NCI-H1048 (cell line): Measurements from ENCODE around the gene MB.

ENCODE experiments used
- DNase-seq: peaks from one replicate; lab custom pipeline; 2025; lab: John Stamatoyannopoulos, UW

The MB gene

DNA sequence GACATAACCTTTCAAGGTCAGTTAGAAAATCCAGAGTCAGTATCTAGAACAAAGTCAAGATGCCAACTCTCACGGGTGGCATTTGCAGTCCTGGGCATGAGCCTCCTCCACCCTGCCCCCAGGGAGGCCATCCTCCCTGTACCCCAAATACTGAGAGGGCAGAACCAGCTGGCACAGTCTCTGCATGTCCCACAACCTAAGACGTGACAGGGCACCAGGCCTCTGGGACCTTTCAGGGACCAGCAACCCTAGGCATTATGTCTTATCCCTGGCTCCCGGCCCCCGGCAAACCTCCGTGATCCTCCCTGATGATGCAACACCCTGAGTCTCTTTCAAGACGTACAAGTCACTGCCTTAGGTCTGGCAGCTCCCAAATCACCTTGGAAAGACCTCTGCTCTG is 2.0 kb downstream of the MB start:
- no peak for DNase-seq

DNA sequence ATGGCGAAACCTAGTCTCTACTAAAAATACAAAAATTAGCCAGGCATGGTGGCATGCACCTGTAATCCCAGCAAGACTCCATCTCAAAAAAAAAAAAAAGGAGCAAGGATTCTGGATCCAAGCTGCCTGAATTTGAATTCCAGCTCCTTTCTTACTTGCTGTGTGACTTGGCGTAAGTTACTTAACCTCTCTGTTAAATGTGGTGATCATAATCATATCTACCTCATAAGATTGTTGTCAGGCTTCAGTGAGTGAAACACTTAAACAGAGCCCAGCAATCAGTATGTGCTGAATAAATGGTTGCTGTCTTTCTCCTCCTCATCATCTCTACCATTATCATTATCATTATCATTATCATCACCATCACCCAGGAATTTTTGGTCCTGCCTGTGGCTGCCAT is 2.7 kb downstream of the MB start:
- DNase-seq = no peak

DNA sequence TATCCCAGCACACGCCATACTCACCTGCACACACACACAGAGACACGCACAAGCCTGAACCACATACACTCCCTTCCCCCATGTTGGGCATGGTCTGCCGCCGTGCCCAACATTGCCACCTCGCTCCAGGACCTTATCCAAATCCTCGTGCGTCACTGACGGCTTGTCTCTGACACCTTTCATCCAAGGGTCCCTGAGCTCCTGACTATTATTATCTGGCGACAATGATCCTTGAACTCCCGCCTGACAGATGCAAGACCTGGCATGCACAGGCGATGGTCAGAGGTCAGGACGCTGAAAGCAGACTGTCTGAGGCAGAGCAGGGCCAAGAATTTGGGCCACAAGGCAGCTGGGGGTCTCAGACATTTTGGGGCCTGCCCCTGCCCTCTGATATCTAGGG is 4.2 kb downstream of the MB start:
- no peak for DNase-seq

DNA sequence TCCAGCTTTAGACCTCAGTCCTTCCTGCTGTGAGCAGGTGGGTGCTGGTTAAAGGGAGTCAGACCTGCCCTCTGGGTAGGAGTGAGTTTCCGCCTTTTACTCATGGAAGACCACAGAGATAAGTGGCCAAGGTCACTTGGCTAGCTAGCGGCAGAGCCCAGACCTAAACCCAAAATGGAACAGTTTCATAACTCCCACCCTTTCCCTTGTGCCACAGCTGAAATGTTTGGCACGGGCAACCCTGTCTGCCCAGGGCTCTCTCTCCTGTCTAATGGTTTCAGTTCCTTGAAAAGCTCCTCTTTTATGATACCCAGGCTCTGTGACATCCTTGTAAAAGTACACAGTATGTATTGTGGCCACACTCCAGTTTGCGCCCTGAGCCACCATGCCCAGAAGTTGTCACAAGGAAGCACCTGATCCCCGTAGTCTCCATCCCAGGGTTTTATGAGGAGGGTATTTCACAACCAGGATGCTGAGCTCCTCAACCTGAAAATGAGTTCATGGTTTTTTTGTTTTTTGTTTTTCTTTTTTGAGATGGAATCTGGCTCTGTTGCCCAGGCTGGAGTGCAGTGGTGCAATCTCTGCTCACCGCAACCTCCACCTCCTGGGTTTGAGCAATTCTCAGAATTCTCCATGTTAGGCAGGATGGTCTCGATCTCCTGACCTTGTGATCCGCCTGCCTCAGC is 5.1 kb downstream of the MB start:
- DNase-seq = no peak

DNA sequence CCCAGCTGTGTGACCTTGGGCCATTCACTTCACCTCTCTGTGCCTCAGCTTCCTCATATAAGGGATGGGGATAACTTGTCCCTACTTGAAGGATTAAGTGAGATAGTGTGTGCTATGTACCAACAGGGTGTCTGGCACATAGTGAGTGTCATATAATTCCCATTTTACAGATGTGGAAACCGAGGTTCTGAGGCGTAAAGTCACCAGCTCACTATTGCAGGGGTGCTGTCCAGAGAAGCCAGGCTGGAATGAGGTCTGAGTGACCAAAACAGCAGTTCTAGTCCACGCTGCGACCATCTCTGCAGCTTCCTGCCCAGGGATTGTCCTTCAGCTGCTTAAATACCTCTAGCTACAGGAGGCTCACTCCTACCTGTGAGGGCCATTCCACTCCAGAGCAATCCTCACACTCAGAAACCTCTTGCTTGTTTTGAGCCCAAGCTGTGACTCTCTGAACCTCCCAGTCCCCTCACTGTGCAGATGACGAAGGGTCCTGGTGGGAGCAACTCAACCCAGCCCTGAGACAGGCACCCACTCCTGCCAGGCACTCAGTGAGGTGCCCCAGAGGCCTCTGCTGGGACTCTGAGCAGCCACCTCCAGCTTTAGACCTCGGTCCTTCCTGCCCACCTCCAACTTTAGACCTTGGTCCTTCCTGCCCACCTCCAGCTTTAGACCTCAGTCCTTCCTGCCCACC is 5.8 kb downstream of the MB start:
- no peak for DNase-seq

DNA sequence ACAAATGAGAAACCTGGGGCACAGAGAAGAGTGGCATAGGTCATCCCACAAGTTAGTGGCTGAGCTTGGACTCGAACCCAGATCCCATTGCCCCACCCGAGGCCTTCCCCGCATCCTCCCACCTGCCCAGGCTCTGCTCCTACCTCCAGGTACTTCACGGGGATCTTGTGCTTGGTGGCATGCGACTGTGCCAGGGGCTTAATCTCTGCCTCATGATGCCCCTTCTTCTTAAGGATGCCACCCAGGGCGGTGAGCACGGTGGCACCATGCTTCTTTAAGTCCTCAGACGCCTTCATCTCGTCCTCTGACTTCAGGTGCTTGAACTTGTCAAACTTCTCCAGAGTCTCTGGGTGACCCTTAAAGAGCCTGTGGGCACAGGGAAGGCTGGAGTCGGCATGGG is 6.4 kb downstream of the MB start:
- DNase-seq = no peak

DNA sequence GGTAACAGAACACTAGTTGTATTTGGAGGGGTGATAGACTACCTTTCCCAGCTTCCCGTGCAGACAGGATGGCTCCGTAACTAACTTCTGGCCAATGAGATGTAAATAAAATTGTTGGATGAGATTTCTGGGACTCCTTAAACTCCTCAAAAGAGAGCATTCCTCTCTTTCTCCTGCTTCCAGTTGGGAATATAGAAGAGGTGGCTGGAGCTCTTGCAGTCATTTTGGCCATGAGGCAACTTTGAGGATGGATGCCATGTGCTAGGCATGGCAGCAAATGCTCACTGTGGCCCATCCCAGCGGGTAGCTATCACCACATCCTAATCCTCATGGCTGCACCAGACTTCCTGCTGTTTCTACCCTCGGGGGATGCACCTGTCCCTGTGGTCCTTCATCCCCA is 7.4 kb downstream of the MB start:
- DNase-seq = no peak

- no peak for DNase-seq
Observed at GRCh38 chr22:35609261-35609660, 7.9 kb downstream of the MB start.

GRCh38 chr22:35608088-35608487 is 9.0 kb downstream of the MB start:
- no peak for DNase-seq

GRCh38 chr22:35606916-35607315 is 10.2 kb downstream of the MB start:
- no peak for DNase-seq

DNA sequence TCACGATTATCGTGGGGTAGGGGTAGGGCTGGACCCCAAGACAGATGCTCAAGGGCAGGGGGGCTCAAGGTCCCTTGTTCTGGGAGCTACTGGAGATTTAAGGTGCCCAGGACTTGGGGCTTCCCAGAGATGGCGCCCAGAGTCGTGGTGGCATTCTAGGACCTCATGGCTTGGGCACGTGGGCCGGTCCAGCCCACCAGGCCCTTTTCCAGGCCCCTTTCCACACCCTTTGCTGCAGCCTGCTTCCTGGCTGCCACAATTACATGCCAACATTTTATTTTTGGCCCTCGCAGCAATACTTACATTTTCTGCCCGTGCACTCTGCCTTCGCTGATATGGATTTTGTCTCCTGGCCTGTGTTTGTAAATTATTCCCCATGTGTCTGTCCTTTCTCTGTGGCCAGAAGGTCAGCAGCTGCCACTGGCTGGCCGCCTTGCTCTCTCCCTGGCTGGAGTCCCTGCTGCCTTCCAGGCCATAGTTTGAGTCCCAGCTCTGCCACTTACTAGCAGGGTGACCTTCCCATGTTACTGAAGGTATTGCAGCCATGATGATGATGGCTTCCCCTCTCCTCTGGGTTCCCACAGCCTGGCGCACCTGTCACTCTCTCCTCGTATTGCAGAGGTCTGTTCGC is 11.2 kb downstream of the MB start:
- DNase-seq = no peak

DNA sequence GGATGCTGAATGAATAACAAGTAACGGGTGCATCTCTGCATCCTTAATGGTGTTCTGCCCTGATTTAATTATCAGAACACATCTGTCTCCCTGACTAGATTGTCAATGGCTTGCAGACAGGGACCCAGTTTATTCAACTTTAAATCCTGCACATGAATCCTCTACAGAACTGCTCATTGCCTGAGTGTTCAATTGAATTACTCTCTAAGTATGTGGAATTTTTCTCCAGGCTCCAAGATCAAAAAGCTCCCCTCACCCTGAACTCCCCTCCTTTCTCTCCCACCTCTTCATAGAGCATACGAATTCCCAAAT is 11.8 kb downstream of the MB start:
- no peak for DNase-seq

DNA sequence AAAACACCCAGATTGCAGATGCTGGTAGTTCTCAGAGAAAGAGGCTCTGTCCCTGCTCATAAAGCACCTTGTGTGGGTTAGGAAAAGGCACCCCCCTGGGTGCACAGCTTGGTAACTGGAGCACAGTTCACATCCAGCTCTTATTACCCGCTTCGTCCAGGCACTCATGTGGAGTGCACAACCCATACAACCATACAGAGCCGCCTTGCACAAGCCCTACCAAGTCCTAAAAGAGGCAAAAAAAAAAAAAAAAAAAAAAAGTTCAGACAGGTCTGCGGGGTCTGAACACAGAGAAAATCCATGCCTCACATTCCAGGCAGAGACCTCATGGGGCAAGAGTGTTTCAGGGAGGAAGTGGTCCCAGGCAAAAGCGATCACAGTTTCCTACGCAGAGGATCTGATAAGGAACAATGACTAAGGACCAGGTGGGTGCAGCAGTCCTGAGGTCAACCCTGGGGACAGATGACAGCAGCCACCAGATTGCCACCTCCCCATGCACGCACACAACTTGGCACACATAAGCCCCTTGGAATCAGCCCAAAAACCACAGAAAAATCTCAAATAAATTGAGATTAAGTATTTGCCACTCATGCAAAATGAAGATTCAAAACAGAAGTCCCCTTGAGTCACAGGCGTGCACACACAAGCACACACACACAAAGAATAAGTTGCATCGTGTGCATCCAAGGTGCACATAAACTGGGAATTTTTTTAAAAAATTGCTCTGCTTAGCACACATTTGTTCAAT is 12.3 kb downstream of the MB start:
- no peak for DNase-seq

DNA sequence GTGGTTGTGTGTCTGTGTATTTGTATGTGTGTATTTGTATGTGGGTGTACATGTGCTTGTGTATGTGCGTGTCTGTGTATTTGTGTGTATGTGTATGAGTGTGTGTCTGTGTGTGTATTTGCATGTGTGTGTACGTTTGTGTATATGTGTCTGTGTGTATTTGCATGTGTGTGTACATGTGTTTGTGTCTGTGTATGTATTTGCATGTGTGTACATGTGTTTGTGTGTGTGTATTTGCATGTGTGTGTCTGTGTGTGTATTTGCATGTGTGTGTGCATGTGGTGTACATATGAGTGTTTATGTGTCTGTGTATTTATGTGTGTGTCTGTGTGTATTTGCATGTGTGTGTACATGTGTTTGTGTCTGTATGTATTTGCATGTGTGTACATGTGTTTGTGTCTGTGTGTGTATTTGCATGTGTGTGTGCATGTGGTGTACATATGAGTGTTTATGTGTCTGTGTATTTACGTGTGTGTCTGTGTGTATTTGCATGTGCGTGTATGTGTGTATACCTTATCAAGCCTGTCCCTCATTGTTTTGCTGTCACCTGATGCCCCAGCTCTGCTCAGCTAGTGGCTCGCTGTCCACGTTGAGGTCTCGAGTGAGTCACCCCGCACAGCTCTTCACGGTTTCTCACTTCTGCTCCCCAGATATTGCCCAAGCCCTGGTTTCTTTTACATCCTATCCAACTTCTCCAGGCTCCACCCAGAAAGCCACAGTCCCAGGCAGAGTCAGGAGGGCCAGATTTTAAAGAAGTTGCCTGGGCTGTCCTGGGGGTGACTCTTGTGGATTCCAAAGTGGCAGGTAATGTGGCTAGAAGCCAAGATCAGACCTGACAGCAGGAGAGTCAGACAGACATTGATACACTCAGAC is 15.2 kb downstream of the MB start:
- DNase-seq = no peak

GRCh38 chr22:35601013-35601580 is 16.0 kb downstream of the MB start:
- DNase-seq = no peak

DNA sequence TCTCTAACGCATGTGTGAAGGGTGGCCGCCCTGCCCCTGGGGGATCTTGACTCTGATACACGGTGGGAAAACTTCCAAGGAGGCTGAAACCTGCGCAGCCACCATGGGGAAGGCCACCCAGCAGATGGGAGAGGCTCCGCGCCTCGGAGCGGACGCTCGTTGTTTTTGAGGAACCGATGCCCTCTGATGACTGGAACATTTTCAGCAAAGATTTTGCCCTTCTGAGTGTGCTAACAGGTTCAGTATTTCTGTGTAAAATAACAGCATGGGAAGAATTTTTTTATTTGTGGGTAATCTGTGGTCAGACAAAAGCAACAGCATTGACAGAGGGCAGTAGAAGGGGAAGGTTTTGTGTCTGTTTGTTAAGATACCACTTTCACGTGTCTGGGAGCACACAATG is 16.7 kb downstream of the MB start:
- no peak for DNase-seq

DNA sequence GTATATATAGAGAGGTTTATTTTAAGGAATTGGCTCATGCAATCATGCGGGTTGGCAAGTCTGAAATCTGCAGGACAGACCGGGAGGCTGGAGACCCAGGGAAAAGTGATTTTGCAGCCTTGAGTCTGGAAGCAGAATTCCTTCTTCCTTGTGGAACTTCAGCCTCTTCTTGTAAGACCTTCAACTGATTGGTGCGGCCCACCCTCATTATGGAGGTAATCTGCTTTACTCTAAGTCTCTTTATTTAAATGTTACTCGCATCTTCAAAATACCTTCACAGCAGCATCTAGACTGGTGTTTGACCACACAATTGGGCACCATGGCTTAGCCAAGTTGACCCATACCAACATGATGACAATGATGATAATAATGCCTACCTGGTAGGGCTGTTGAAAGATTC is 17.8 kb downstream of the MB start:
- no peak for DNase-seq

- DNase-seq = no peak
Observed at GRCh38 chr22:35598396-35598710, 18.8 kb downstream of the MB start.

DNA sequence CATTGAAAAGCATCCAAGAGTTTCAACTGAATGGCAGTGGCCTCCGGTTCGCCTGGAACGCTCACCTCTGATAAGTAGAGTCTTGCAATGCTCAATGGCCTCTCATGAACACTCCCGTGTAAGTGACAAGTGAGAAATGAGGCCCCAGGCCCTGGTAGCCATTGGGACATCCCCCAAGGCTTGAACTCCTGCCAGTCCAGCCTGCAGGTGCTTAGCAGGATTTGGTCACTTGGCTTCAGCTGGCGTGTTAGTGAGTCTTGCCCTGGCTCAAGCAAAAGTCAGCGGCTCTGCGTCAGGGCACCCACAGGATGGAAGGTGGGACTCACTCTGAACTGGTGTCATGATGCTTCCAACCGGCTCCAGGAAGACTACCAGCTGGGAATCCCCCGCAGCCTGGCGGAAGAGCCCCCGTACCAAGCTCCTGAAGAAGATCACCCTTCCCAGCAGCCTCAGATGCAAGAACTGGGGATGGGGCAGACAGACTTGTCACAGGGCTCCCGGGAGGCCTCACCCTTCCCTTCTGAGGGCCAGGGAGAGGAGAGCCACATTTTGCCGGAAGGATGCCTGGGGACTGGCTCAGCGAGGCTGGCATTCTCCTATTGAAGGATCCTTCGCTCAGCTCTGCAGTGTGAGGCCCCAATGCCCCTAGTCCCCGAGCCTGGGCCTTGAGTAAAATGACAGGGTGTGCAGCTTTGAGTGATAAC is 19.3 kb downstream of the MB start:
- DNase-seq = no peak

GRCh38 chr22:35596821-35597220 is 20.3 kb downstream of the MB start:
- DNase-seq = no peak

- no peak for DNase-seq
Observed at GRCh38 chr22:35594686-35595085, 22.4 kb downstream of the MB start.
